Measurements from ENCODE around the gene KRTAP9-1. TPM values are rescaled to one million over a fixed set of nuclear protein-coding genes. Genes with fewer than 3 reads are reported as not detected.

The KRTAP9-1 gene
- total RNA-seq, 6 experiments from 2014 or later = not detected

Small RNA genes lying within 50 kb of the gene (small RNA-seq; reads per million reads assigned to genes)
- 0 reads per million in 2 experiments for gene KRTAP4-17P

Other genes starting within 250 kb of the KRTAP9-1 start
- not detected for gene KRT39, start 222.9 kb upstream of the KRTAP9-1 start, total RNA-seq
- not detected for gene KRT40, start 205.6 kb upstream of the KRTAP9-1 start, total RNA-seq
- not detected for gene KRTAP3-3, start 195.7 kb upstream of the KRTAP9-1 start, total RNA-seq
- not detected for gene KRTAP3-2, start 190.0 kb upstream of the KRTAP9-1 start, total RNA-seq
- not detected for gene KRTAP3-1, start 180.8 kb upstream of the KRTAP9-1 start, total RNA-seq
- gene KRTAP1-5, start 162.7 kb upstream of the KRTAP9-1 start, total RNA-seq = not detected
- not detected for gene KRTAP1-4, start 159.7 kb upstream of the KRTAP9-1 start, total RNA-seq
- not detected for gene KRTAP1-3, start 155.0 kb upstream of the KRTAP9-1 start, total RNA-seq
- gene KRTAP1-1, start 148.4 kb upstream of the KRTAP9-1 start, total RNA-seq = not detected
- not detected for gene KRTAP2-1, start 142.6 kb upstream of the KRTAP9-1 start, total RNA-seq
- gene KRTAP2-2, start 134.7 kb upstream of the KRTAP9-1 start, total RNA-seq = not detected
- not detected for gene KRTAP2-3, start 129.8 kb upstream of the KRTAP9-1 start, total RNA-seq
- gene KRTAP2-4, start 124.0 kb upstream of the KRTAP9-1 start, total RNA-seq = not detected
- gene KRTAP4-7, start 105.7 kb upstream of the KRTAP9-1 start, total RNA-seq = not detected
- gene KRTAP4-8, start 91.7 kb upstream of the KRTAP9-1 start, total RNA-seq = not detected
- gene KRTAP4-16, start 87.7 kb upstream of the KRTAP9-1 start, total RNA-seq = not detected
- not detected for gene KRTAP4-9, start 84.5 kb upstream of the KRTAP9-1 start, total RNA-seq
- not detected for gene KRTAP4-11, start 71.5 kb upstream of the KRTAP9-1 start, total RNA-seq
- not detected for gene KRTAP4-12, start 65.7 kb upstream of the KRTAP9-1 start, total RNA-seq
- gene KRTAP4-6, start 49.3 kb upstream of the KRTAP9-1 start, total RNA-seq = not detected
- gene KRTAP4-5, start 40.1 kb upstream of the KRTAP9-1 start, total RNA-seq = not detected
- gene KRTAP4-4, start 29.1 kb upstream of the KRTAP9-1 start, total RNA-seq = not detected
- not detected for gene KRTAP4-3, start 21.7 kb upstream of the KRTAP9-1 start, total RNA-seq
- not detected for gene KRTAP4-2, start 11.7 kb upstream of the KRTAP9-1 start, total RNA-seq
- gene KRTAP4-1, start 5.0 kb upstream of the KRTAP9-1 start, total RNA-seq = not detected
- not detected for gene KRTAP9-2, start 36.8 kb downstream of the KRTAP9-1 start, total RNA-seq
- gene KRTAP9-3, start 42.6 kb downstream of the KRTAP9-1 start, total RNA-seq = not detected
- not detected for gene KRTAP9-8, start 48.1 kb downstream of the KRTAP9-1 start, total RNA-seq
- gene KRTAP9-4, start 59.8 kb downstream of the KRTAP9-1 start, total RNA-seq = not detected
- not detected for gene KRTAP9-9, start 65.5 kb downstream of the KRTAP9-1 start, total RNA-seq
- gene KRTAP9-6, start 75.5 kb downstream of the KRTAP9-1 start, total RNA-seq = not detected
- gene KRTAP9-7, start 85.8 kb downstream of the KRTAP9-1 start, total RNA-seq = not detected
- gene KRTAP29-1, start 113.0 kb downstream of the KRTAP9-1 start, total RNA-seq = not detected
- not detected for gene KRTAP16-1, start 119.4 kb downstream of the KRTAP9-1 start, total RNA-seq
- gene KRTAP17-1, start 125.8 kb downstream of the KRTAP9-1 start, total RNA-seq = not detected
- not detected for gene KRT33A, start 160.9 kb downstream of the KRTAP9-1 start, total RNA-seq
- gene KRT33B, start 179.9 kb downstream of the KRTAP9-1 start, total RNA-seq = not detected
- gene KRT34, start 192.4 kb downstream of the KRTAP9-1 start, total RNA-seq = not detected
- gene KRT31, start 207.7 kb downstream of the KRTAP9-1 start, total RNA-seq = not detected
- gene KRT37, start 234.7 kb downstream of the KRTAP9-1 start, total RNA-seq = not detected